ENCODE results near the gene RNF32.
A peak's percentile ranks its signal among the peaks of the same experiment; 100 is the strongest.

Gene RNF32

DNA sequence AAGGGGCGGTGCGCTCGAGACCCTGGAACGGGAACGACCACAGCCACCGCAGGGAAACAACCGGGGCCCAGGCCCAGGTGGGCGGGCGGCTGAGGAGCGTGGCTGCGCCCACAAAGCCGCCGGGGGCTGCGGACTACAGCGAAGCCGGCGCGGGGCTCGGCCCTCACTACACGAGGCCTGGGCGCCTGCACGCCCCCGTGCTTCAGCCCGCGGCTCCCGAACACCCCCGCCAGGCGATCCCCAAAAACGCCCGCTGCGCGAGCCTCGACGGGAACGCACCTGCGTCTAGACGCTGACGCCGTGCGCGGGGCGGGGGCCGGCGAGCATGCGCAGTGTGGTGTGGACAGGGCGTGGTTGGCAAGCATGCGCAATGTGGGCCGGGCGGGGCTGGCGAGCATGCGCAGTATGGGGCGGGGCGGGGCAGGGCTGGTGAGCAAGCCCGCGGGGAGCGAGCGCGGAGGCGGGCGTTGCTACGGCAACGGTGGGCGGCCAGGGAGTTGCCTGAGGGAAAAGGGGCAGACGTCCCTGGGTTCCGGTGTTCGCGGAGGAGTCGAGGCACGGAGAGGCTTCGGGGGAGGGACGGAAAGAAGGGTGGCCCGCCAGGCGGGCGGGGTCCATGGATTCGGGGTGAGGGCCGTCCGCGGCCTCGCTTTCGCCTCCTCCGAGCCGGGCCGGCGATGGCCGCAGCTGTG lies at the start of gene RNF32:
TSS of gene RNF32 (plus strand) at position 518 of the 692 bp plus-strand sequence. CDS start 3,104 bp downstream, outside the sequence.
- peak; percentile 95 for DNase-seq

DNA sequence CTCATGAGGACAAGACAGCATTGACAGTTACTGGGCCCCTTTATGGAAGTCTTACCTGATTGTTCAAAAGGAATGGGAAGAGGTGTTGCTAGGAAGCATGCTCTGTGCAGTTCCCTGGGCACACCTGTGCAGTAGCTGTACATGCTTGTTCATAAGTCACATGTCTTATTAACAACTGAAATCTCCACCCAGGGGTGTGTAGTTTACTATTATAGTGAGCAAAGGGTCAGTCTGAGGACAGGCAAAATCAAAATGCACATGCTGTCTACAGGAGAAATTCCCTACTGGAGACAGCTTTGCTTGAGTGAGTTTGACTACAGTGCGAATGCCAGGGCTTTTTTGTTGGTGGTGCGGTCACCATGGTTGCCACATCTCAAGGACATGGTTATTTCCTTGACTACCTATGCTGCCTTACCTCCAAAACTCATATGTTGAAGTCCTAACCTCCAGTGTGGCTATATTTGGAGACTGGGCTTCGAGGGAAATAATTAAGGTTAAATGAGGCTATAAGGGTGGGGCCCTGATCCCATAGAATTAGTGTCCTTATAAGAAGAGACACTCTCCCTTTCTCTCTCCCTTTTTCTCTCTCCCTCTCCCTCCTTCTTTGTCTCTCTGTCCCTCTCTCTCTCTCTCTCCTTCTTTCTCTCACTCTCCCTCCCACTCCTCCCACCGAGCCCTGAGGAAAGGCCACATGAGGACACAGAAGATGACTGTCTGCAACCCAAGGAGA lies 48.3 kb upstream of the RNF32 start:
- DNase-seq: no peak

GRCh38 chr7:156594283-156595080 lies 46.1 kb upstream of the RNF32 start:
- DNase-seq: no peak

- DNase-seq: no peak
Observed at GRCh38 chr7:156600496-156600895, 40.1 kb upstream of the RNF32 start.

DNA sequence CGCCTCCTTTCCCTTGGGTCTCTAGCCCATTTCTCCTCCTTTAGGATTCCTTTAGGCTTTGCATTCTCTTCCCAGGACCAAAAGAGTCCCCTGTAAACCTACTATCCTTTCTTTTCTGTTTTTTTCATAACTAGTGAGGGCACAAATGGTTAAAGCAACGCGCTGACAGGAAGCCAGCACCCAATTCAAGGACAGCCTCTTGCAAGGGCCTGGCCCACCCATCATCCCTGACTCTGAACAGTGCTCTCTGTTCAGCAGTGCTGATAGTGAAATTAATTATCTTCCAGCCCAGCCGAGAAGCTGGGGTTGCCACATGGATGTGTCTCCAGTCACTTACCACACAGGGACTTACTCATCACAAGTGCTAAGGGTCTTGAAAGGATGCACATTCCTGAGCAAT lies 38.3 kb upstream of the RNF32 start:
- no peak for DNase-seq

- DNase-seq: no peak
Observed at GRCh38 chr7:156603011-156603410, 37.6 kb upstream of the RNF32 start.

DNA sequence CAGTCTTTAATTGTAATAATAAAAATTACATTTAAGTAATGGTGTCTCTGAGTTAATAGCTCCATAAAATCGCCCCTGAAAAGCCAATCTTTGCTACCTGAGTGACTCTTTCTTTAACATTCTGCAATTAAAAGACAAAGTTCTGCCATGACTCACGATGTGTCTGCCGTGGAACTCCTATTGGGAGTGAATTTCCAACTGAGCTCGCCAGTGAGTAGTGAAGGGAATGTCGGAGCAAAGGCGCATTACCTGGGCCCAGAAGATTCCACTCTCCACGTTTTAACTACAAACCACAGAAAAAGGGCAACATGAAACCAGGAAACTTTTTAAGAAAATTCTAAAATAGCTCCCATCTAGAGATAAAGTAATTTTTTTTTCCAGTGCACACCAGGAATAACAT lies 36.9 kb upstream of the RNF32 start:
- no peak for DNase-seq

DNA sequence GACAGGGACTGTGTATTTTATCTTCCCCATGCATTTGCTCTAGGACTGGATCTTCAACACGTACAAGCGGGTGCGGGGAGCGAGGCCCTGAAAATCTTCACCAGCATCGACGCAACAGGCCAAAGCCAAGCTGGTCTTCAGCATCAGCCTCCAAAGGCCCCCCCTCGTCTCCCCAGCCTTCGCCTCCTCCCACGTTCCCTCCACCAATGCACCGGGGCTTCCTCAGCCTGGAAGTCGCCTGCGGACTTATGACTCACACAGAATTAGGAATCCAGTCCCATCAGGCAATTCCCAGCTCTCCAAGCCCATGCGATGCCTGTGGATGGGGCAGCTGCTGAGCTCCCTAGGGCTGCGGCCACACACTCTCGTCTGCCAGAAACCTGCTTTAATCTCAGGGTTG lies 36.3 kb upstream of the RNF32 start:
- DNase-seq: no peak

GRCh38 chr7:156604836-156605695 lies 35.5 kb upstream of the RNF32 start:
- DNase-seq: no peak

DNA sequence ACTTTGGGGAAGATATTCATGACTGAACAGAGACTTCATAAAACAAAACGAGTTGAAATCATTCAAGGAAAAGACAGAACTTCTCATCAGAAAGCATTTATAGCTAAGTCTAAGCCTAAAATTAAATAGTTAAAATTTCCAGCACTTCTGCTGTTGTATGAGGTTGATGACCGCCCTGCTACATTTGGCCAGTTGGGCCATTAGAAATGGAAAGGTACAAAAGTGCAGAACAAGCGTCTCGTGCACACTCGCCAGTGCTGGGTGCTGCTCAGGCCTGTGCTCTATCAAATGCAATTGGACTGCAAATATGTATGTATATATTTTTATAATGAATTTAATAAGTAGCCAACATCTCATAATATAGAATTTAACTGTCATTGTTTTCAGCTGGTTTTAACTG lies 34.4 kb upstream of the RNF32 start:
- no peak for DNase-seq

DNA sequence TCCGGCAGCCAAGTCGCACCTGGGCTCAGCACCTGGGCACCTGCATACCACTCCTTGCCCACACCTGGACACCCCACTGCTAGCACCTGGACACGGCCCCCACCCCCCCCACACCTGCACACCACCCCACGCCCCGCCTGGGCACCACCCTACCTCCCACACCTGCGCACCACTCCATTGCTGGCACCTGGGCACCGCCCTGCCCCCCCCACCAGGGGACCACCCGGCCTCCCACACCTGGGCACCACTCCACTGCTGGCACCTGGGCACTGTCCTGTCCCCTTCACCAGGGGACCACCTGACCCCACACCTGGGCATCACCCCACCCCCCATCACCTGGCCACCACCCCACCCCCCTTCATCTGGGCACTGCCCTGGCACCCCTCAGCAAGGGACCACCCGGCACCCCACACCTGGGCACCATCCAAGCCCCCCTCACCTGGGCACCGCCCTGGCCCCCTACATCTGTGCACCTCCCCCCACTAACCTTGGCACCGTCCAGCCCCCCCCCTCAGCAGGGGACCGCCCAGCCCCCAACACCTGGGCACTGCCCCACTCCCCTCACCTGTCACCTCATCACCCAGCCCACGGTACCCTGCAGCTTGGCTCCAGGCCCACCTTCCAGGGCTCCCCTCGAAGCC lies 33.8 kb upstream of the RNF32 start:
- no peak for DNase-seq

DNA sequence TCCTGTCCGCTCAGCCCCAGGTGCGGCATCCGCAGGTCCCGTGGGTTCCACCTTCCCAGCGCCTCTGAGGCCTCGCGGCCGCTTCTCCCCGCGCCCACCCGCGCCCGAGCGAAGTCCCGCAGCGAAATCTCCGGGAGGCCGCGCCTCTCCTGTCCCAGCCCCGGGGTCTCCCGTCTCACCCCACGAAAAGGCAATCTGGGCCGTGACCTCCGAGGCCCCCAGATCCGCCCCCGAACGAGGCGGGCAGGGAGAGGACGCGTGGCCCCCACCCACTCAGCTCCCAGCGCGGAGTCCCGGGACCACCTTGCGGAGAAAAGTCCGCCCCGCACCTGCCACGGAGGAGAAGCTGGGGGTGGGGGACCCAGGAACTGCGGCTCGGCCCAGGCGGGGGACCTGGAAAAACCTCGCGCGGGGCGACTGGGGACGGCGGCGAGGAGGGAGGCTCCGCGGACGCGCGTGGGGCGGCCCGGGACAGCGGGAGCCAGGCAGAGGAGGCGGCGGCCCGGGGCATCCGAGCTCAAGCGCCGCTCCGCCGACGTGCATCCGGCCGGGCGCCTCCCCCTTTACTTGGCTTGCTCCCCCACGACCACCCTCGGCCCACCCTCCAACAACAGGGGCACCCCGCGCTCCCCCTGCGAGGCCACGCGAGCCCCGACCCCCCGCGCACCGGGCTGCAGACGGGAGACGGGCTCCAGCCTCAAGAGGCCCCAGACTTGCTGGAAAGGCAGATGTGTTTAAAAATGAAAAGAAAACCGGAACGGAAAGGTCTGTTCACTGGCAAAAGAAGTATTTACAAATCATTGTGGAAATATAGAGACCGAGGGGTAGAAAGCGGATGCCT lies 33.0 kb upstream of the RNF32 start:
- no peak for DNase-seq

DNA sequence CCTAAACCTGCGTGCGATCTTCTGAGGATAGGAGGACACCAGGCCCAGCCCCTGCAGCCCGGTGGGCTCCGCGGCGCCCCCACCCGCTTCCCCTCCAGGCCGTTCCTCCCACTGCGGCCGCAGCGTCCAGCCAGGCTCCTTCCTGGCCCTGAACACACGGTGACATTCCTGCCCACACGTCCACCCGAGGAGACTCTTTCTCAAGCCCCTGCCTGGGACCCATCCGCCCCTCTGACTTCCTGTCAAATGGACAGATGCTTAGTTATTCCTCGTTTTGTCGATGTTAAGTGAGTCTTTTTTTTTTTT lies 32.4 kb upstream of the RNF32 start:
- no peak for DNase-seq

GRCh38 chr7:156609010-156609877 lies 31.3 kb upstream of the RNF32 start:
- DNase-seq: no peak

DNA sequence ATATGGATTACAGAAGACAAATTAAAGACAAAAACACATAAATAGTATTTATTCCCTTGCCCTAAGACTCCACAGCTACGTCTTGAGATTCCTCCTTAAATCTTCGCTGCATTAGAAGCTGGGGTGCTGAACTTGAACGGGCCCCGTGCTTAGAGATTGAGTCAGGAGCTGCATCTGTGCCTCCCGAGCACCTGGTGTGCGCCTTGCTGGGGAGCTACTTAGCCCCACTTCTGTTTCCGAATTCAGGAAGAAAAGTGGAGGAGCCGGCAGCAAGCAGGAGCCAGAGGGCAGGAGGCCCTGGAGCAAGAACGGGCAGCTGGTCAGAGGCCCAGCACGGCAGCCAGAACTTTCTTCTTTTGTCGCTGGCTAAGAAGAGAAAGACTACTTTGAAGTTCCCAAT lies 30.4 kb upstream of the RNF32 start:
- no peak for DNase-seq

DNA sequence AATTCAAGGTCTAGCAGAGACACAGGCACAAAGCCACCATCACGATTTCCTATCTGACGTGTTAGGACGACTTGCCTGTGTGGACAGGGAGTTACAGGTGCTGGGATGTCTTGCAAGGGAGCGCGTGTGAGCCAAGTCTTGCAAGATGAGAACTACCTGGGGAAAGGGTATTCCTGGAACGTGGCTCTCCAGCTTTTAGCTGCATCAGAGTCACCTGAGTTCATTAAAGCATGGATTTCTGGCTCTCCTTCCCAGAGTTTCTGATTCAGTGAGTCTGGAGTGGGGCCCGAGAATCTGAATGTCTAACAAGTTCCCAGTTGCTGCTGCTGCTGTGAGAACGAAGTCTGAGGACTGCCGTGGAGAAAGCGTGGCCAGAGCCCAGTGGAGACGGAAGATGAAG lies 30.0 kb upstream of the RNF32 start:
- no peak for DNase-seq

GRCh38 chr7:156611014-156612010 lies 29.3 kb upstream of the RNF32 start:
- no peak for DNase-seq

DNA sequence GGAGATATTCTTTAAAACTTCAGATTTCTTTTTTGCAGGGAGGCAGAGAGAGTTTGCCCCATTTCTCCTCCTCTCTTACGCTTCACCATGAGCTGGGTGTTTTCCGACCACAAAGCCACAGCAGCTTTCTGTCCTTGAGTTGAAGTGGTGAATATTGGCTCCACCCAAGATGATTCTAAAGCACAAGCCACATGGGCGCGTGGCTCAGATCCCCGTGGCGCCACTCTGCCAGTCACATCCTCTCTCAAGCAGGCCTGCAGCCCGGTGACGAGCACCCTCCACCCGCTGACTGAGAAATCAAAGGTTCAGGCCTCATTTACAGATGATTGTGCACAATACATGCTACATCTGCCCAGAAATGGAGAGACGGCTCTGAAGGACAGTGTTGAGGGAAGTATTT lies 27.6 kb upstream of the RNF32 start:
- peak; percentile 75 for DNase-seq
